GM20000 (cell line): ENCODE results near the gene ILK.

ENCODE experiments used
- DNase-seq: peaks from one replicate; pipeline ENCODE4 v3.0.0; 2012; ENCODE audit warnings: low spot score
- TF ChIP-seq, protein P1 (sequence below): IDR thresholded peaks from 2 replicates; pipeline ENCODE4 v1.5.1; 2012; ENCODE audit warnings: mild to moderate bottlenecking, control low read depth; ENCODE audit errors: extremely low read depth, missing control alignments

ILK gene

DNA sequence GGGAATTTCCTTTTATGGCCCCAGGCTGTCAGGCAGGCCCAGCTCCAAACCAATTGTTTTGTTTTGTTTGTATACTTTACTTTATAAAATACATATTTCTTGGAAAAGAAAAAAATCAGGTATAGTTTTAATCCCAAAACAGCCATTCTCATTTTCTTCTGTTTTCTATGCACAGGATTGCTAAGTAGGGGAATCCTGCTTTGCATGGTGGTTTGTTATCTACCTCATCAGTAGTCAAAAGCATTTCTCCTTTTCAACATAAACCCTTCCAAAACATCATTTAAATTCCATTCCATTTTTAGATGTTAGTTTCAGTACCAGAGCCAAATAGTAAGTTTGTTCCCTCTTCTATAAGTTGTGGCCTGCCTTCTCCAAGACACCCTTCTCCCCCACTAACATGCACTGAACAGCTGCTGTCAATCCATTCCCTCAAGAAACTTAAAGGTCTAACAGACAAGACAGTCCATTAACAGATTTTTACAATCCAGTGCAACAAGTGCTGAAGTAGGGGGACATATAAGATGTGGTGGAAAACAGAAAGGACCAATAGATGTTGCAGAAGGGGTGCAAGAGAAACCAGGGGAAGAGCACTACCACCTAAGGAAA lies 3.7 kb downstream of the ILK start:
- DNase-seq = no peak
- TF ChIP-seq, protein P1, sequence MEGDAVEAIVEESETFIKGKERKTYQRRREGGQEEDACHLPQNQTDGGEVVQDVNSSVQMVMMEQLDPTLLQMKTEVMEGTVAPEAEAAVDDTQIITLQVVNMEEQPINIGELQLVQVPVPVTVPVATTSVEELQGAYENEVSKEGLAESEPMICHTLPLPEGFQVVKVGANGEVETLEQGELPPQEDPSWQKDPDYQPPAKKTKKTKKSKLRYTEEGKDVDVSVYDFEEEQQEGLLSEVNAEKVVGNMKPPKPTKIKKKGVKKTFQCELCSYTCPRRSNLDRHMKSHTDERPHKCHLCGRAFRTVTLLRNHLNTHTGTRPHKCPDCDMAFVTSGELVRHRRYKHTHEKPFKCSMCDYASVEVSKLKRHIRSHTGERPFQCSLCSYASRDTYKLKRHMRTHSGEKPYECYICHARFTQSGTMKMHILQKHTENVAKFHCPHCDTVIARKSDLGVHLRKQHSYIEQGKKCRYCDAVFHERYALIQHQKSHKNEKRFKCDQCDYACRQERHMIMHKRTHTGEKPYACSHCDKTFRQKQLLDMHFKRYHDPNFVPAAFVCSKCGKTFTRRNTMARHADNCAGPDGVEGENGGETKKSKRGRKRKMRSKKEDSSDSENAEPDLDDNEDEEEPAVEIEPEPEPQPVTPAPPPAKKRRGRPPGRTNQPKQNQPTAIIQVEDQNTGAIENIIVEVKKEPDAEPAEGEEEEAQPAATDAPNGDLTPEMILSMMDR = no peak

DNA sequence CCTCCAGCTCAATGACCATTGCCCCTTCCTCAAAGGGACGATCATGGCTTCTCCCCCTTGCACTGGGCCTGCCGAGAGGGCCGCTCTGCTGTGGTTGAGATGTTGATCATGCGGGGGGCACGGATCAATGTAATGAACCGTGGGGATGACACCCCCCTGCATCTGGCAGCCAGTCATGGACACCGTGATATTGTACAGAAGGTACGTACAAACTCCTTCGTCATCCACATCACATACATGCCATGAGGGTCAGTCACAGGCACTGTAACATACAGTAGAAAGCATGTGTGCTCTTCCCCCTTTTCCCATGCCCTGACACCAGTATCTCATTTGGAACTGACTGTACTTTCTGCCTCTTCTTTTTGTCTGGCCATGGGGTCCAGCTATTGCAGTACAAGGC lies 4.4 kb downstream of the ILK start:
- TF ChIP-seq, protein P1 = no peak
- no peak for DNase-seq

DNA sequence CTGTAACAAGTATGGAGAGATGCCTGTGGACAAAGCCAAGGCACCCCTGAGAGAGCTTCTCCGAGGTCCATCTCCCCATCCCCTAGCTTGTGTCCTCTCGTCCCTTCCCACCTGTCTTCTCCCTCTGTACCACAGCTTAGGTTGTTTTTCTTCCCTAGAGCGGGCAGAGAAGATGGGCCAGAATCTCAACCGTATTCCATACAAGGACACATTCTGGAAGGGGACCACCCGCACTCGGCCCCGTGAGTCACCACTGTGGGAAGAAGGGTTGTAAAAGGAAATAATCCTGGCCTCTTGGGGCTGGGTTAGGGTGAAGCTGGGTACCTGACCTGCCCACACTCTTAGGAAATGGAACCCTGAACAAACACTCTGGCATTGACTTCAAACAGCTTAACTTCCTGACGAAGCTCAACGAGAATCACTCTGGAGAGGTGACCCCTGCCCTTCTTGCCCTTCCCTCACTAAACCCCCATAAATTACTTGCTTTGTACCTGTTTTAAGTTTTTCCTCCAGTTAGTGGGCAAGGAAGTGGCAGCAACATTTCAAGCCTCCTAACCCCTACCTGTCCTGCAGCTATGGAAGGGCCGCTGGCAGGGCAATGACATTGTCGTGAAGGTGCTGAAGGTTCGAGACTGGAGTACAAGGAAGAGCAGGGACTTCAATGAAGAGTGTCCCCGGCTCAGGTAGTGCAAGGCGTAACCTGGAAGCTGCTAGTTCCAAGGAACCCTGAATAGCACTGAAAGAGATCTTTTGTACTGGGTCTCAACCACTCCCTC lies 5.3 kb downstream of the ILK start:
- no peak for DNase-seq
- TF ChIP-seq, protein P1 = no peak

GRCh38 chr11:6609502-6610015 lies 6.0 kb downstream of the ILK start:
- no peak for DNase-seq
- TF ChIP-seq, protein P1 = no peak

DNA sequence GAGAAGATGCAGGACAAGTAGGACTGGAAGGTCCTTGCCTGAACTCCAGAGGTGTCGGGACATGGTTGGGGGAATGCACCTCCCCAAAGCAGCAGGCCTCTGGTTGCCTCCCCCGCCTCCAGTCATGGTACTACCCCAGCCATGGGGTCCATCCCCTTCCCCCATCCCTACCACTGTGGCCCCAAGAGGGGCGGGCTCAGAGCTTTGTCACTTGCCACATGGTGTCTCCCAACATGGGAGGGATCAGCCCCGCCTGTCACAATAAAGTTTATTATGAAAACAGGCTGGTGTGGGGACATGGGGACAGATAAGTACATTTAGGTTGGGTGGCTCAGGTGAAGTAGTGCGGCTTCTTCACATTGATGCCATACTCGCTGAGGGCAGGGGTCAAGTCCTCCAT lies 7.0 kb downstream of the ILK start:
- no peak for DNase-seq
- TF ChIP-seq, protein P1 = no peak

GRCh38 chr11:6611092-6611962 lies 7.8 kb downstream of the ILK start:
- TF ChIP-seq, protein P1 = no peak
- DNase-seq = no peak

DNA sequence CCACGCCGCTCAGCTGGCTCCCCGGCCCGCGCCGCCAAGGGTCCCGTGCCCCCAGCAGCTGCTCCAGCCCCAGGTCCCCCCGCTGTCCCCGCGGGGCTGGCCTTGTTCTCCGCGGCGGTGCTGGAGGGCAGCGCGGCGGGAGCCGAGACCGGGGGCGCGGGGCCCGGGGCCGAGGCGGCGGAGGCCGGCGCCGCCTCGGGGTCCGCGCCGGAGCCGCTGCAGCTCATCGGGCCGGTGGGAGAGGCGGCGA lies 8.3 kb downstream of the ILK start:
- no peak for DNase-seq
- TF ChIP-seq, protein P1 = no peak
